Calu3 (cell line): ENCODE data around the gene PRSS56. TPM values are rescaled to one million over a fixed set of nuclear protein-coding genes. Genes with fewer than 3 reads are reported as not detected.

Experiments
- BruUV-seq: library from RNA; stranded (reverse); fragments of 400-500 nt; replicated peaks from 2 replicates; lab custom pipeline; 2021; lab: Mats Ljungman, UMichigan
- CTCF ChIA-PET: fragments of 300-600 bp; sonication (Branson Sonifier 250); formaldehyde crosslinking; loops from one replicate; lab custom pipeline; 2022; ENCODE audit warnings: antibody characterized with exemption; lab: Charles Lee
- DNase-seq: peaks from one replicate; pipeline ENCODE4 v3.0.0; 2022
- H3K27ac Mint-ChIP-seq: one replicate; pipeline ENCODE4 v1.8.0; 2022; ENCODE audit warnings: mixed read lengths; ENCODE audit not compliant: unreplicated experiment
- H3K27me3 Mint-ChIP-seq: one replicate; pipeline ENCODE4 v1.8.0; 2022; ENCODE audit warnings: mixed read lengths; ENCODE audit not compliant: unreplicated experiment
- H3K36me3 Mint-ChIP-seq: one replicate; pipeline ENCODE4 v1.8.0; 2022; ENCODE audit warnings: mild to moderate bottlenecking, moderate library complexity, mixed read lengths; ENCODE audit not compliant: insufficient read depth, unreplicated experiment
- H3K4me1 Mint-ChIP-seq: one replicate; pipeline ENCODE4 v1.8.0; 2022; ENCODE audit warnings: mild to moderate bottlenecking, low read depth, mixed read lengths; ENCODE audit not compliant: unreplicated experiment
- H3K4me3 Mint-ChIP-seq: one replicate; pipeline ENCODE4 v1.8.0; 2022; ENCODE audit warnings: mild to moderate bottlenecking, low read depth, moderate library complexity, mixed read lengths; ENCODE audit not compliant: unreplicated experiment
- H3K9me3 Mint-ChIP-seq: one replicate; pipeline ENCODE4 v1.8.0; 2022; ENCODE audit warnings: low read depth, mixed read lengths; ENCODE audit not compliant: unreplicated experiment
- intact Hi-C: fragments of 100-400 bp; cut with micrococcal nuclease; formaldehyde crosslinking; loops from one replicate; pipeline ENCODE4 v1.10.0; 2022; ENCODE audit not compliant: unreplicated experiment
- total RNA-seq: library from RNA; stranded (reverse); gene quantifications from 2 replicates; pipeline ENCODE4 v1.2.3, GENCODE V29; 2022
- TF ChIP-seq, protein P1 (sequence below): fragments of 200-600 bp; IDR thresholded peaks from one replicate; pipeline ENCODE4 v1.8.0; 2022; ENCODE audit warnings: antibody characterized with exemption; ENCODE audit not compliant: unreplicated experiment

The PRSS56 gene
- total RNA-seq, 1 experiment from 2014 or later: not detected

DNA sequence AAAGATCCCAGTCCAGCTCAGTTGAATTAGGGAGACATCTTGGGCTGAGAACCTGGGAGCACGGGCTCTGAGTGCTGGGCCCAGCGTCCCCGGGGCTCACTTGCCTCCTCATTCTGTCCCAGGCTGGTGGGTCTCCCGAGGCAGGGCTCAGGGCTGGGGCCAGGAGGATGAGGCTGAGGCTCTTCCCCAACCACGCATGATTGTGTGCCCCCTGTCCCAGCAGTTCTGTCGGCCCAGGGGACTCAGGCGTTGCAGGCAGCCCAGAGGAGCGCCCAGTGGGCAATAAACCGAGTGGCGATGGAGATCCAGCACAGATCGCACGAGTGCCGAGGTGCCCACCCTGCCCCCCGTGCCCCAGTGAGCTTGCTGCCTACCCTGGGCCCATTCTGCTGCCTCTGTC, 910 bp downstream of the PRSS56 start:
- H3K27ac Mint-ChIP-seq: no peak overlapping the region
- H3K9me3 Mint-ChIP-seq: no peaks in the 10 kb centered on the region
- peaks cover 90% of the 10 kb centered on the region for H3K27me3 Mint-ChIP-seq
- no peaks in the 10 kb centered on the region for H3K4me1 Mint-ChIP-seq
- H3K36me3 Mint-ChIP-seq: peaks cover 5% of the 10 kb centered on the region
- no peak overlapping the region for H3K4me3 Mint-ChIP-seq
- CTCF ChIA-PET: interaction anchor here (0.6 kb wide), 1 partner anchor 603 kb away, joined by 5 read pairs; no protein-coding TSS in a partner anchor
- DNase-seq: no peak
- intact Hi-C loops: loop anchor here (5.0 kb wide), 2 partner anchors 69 to 614 kb away; no protein-coding TSS in a partner anchor
- no TSS peak for BruUV-seq
- TF ChIP-seq, protein P1, sequence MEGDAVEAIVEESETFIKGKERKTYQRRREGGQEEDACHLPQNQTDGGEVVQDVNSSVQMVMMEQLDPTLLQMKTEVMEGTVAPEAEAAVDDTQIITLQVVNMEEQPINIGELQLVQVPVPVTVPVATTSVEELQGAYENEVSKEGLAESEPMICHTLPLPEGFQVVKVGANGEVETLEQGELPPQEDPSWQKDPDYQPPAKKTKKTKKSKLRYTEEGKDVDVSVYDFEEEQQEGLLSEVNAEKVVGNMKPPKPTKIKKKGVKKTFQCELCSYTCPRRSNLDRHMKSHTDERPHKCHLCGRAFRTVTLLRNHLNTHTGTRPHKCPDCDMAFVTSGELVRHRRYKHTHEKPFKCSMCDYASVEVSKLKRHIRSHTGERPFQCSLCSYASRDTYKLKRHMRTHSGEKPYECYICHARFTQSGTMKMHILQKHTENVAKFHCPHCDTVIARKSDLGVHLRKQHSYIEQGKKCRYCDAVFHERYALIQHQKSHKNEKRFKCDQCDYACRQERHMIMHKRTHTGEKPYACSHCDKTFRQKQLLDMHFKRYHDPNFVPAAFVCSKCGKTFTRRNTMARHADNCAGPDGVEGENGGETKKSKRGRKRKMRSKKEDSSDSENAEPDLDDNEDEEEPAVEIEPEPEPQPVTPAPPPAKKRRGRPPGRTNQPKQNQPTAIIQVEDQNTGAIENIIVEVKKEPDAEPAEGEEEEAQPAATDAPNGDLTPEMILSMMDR: no peak

DNA sequence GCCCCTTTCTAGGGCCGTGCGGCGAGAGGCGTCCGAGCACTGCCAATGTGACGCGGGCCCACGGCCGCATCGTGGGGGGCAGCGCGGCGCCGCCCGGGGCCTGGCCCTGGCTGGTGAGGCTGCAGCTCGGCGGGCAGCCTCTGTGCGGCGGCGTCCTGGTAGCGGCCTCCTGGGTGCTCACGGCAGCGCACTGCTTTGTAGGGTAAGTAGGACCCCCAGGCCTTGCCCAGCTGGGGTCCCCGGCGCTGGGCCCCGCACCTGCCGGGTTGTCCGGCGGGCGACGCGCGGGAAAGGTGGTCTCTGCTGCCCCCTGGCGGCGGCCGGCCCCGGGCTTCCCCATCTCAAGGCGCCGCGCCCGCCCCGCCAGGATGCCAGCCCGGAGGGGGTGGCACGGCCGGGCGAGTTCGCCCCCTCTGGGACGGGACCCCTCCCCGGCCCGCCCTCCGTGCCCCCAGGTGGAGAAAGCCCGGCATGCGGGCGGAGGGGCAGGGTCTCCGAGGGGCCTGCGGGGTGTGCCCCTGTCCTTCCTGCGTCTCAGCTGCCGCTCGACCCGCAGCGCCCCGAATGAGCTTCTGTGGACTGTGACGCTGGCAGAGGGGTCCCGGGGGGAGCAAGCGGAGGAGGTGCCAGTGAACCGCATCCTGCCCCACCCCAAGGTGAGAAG, 1.9 kb downstream of the PRSS56 start:
- CTCF ChIA-PET: interaction anchor here (2.8 kb wide), 1 partner anchor 76 kb away, joined by 9 read pairs; no protein-coding TSS in a partner anchor
- H3K36me3 Mint-ChIP-seq: peaks cover 5% of the 10 kb centered on the region
- intact Hi-C loops: loop anchor here (5.0 kb wide), 2 partner anchors 70 to 615 kb away; no protein-coding TSS in a partner anchor
- BruUV-seq: no TSS peak
- H3K4me3 Mint-ChIP-seq: no peak overlapping the region
- H3K27me3 Mint-ChIP-seq: peaks cover 91% of the 10 kb centered on the region
- no peaks in the 10 kb centered on the region for H3K9me3 Mint-ChIP-seq
- peak; percentile 80 for DNase-seq
- TF ChIP-seq, protein P1: peak; percentile 88
- H3K27ac Mint-ChIP-seq: no peak overlapping the region
- H3K4me1 Mint-ChIP-seq: no peaks in the 10 kb centered on the region

DNA sequence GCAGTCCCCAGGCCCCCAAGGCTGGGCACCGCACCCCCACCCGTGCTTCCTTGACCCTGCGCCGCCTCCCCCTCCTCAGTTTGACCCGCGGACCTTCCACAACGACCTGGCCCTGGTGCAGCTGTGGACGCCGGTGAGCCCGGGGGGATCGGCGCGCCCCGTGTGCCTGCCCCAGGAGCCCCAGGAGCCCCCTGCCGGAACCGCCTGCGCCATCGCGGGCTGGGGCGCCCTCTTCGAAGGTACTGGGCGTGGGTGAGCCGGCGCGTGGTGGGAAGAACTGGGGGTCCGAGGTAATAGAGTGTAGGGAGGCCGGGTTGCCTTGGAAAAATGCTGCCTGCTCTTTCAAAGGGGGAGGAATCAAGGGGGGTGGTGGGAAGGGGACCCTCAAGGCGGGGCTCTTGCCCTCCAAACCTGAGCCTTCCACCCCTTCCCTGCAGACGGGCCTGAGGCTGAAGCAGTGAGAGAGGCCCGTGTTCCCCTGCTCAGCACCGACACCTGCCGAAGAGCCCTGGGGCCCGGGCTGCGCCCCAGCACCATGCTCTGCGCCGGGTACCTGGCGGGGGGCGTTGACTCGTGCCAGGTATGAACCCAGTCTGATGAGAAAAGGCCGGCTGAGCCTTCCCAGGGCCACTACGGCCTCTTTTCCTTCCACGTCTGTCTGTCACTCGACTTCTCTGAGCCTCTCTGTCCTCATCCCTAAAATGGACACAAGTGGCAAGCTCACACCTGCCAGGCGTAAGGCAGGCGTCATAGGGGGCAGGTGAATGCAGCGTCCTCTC, 2.6 kb downstream of the PRSS56 start:
- H3K27me3 Mint-ChIP-seq: peaks cover 91% of the 10 kb centered on the region
- H3K27ac Mint-ChIP-seq: no peak overlapping the region
- H3K4me1 Mint-ChIP-seq: no peaks in the 10 kb centered on the region
- H3K36me3 Mint-ChIP-seq: peaks cover 5% of the 10 kb centered on the region
- peak overlapping the region; percentile 40 for H3K4me3 Mint-ChIP-seq
- H3K9me3 Mint-ChIP-seq: no peaks in the 10 kb centered on the region
- no peak for DNase-seq
- no TSS peak for BruUV-seq
- CTCF ChIA-PET: interaction anchor here (0.9 to 2.8 kb wide), 2 partner anchors 76 to 78 kb away, joined by 3 to 9 read pairs; no protein-coding TSS in a partner anchor
- intact Hi-C loops: loop anchor here (5.0 kb wide), 2 partner anchors 71 to 616 kb away; no protein-coding TSS in a partner anchor
- TF ChIP-seq, protein P1: no peak

DNA sequence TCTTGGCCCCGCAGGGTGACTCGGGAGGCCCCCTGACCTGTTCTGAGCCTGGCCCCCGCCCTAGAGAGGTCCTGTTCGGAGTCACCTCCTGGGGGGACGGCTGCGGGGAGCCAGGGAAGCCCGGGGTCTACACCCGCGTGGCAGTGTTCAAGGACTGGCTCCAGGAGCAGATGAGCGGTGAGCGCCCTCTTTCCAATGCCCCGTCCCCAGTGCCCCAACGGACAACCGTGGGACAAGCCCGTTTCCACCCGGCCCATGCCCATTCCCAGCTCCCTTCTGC, 3.2 kb downstream of the PRSS56 start:
- Mint-ChIP-seq H3K27me3 (peaks cover 91% of the 10 kb centered on the region), H3K9me3 (no peaks in the 10 kb centered on the region), H3K4me3 (peak overlapping the region; percentile 40), H3K4me1 (no peaks in the 10 kb centered on the region), H3K27ac (no peak overlapping the region), H3K36me3 (peaks cover 5% of the 10 kb centered on the region)
- DNase-seq: no peak
- no TSS peak for BruUV-seq
- intact Hi-C loops: loop anchor here (5.0 kb wide), 2 partner anchors 71 to 616 kb away; no protein-coding TSS in a partner anchor
- TF ChIP-seq, protein P1: no peak
- CTCF ChIA-PET: interaction anchor here (0.9 to 2.8 kb wide), 2 partner anchors 77 to 79 kb away, joined by 3 to 9 read pairs; no protein-coding TSS in a partner anchor
